PFSK-1 (cell line): ENCODE results near the gene ACAA2.

ENCODE experiments used
- SIN3A ChIP-seq: IDR thresholded peaks from 2 replicates; pipeline ENCODE4 v1.6.1; 2012; ENCODE audit warnings: mild to moderate bottlenecking, low read length, moderate library complexity, borderline replicate concordance; ENCODE audit not compliant: insufficient read depth
- TF ChIP-seq, protein P1 (sequence below), 2 experiments: IDR thresholded peaks; 2 replicates each; pipeline versions ENCODE4 v1.6.1 to v1.8.0; 2011 to 2012; ENCODE audit warnings: low read depth in 2 of 2, low read length in 2 of 2, control low read depth in 1 of 2, inconsistent platforms in 1 of 2, mild to moderate bottlenecking in 1 of 2, moderate library complexity in 1 of 2; ENCODE audit not compliant: insufficient read depth in 1 of 2

DNA sequence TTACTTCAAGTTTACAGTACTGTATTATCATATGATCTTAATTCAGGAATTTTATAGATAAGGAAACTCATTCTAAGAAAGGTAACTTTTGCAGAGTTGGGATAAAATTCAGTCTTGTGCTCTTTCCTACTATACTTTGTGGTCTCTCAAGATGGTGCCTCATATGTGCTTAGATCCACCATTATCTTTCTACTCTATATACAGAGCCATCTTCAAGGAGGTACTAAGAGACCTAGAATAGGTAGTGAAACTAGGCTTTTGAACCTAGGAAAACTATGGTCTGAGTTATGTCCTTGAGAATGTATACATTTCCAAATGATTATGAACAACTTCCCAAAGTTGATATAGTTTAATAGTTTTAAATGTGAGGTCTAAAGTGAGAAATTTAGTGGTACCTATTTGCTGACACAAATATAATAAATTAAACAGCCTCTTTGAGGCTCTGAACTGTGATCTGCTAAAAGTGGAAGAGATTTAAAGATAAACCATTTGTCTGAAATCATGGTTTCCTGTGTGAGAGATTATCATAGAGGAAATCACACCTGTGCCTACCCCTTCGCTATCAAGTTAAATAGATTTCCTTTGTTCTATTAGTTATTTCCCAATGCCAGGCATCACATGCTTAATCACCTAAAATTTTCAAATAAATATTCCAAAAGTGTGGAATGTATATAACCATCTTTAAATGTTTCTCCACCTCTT lies 27.2 kb downstream of the ACAA2 start:
- TF ChIP-seq, protein P1, sequence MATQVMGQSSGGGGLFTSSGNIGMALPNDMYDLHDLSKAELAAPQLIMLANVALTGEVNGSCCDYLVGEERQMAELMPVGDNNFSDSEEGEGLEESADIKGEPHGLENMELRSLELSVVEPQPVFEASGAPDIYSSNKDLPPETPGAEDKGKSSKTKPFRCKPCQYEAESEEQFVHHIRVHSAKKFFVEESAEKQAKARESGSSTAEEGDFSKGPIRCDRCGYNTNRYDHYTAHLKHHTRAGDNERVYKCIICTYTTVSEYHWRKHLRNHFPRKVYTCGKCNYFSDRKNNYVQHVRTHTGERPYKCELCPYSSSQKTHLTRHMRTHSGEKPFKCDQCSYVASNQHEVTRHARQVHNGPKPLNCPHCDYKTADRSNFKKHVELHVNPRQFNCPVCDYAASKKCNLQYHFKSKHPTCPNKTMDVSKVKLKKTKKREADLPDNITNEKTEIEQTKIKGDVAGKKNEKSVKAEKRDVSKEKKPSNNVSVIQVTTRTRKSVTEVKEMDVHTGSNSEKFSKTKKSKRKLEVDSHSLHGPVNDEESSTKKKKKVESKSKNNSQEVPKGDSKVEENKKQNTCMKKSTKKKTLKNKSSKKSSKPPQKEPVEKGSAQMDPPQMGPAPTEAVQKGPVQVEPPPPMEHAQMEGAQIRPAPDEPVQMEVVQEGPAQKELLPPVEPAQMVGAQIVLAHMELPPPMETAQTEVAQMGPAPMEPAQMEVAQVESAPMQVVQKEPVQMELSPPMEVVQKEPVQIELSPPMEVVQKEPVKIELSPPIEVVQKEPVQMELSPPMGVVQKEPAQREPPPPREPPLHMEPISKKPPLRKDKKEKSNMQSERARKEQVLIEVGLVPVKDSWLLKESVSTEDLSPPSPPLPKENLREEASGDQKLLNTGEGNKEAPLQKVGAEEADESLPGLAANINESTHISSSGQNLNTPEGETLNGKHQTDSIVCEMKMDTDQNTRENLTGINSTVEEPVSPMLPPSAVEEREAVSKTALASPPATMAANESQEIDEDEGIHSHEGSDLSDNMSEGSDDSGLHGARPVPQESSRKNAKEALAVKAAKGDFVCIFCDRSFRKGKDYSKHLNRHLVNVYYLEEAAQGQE (IDR thresholded peaks at IDR 0.05; ENCODE audit: insufficient read depth in 1 of 2, low read depth in 2 of 2, low read length in 2 of 2), result no peak
- TF ChIP-seq SIN3A, result no peak
